HG03565 (cell line): Measurements from ENCODE around the gene IL11.
"Not testable (repeated sequence)": the region's sequence is repeated elsewhere in the genome, so short reads cannot be mapped to it uniquely, and the experiment has no call there.

Experiments used
- ATAC-seq: cut with Tn5 transposase; IDR thresholded peaks from one replicate; pipeline ENCODE4 v1.9.1; 2021; ENCODE audit warnings: mild to moderate bottlenecking, moderate library complexity; ENCODE audit not compliant: unreplicated experiment

The IL11 gene

DNA sequence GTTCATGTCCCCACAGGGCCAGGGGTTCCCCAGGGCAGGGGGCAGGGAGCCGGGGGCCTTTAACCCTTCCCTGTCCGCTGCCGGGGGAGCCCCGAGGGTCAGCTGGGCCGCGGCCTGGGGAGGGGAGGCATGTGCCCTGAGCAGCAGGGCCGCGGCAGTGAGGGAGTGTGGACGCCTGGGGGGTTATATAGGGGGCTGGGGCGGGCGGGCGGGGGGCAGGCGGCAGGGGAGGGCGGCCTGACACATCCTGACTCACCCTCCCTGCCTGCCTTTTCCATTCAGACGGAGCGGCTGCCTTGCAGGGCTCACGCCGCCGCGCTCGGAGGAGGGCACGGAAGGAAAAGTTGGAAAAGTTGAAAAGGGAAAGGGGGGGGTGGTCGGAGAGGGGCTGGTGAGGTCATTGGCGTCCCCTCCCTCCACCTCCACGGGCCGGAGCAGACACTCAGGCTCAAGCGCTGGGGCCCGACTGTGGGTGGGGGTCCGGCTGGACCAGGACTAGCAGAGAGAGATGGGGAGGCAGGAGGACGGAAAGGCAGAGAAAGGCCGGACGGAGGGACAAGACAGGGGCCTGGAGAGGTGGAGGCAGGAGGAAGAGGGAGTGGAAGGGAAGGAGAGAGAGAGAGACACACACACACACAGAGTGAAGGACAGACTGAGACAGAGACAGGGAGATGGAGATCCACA lies at the start of gene IL11:
IL11 (minus strand) TSS at position 159 of the 684 bp plus-strand sequence; CDS start at position 6, 153 bp downstream.
- no peak for ATAC-seq

DNA sequence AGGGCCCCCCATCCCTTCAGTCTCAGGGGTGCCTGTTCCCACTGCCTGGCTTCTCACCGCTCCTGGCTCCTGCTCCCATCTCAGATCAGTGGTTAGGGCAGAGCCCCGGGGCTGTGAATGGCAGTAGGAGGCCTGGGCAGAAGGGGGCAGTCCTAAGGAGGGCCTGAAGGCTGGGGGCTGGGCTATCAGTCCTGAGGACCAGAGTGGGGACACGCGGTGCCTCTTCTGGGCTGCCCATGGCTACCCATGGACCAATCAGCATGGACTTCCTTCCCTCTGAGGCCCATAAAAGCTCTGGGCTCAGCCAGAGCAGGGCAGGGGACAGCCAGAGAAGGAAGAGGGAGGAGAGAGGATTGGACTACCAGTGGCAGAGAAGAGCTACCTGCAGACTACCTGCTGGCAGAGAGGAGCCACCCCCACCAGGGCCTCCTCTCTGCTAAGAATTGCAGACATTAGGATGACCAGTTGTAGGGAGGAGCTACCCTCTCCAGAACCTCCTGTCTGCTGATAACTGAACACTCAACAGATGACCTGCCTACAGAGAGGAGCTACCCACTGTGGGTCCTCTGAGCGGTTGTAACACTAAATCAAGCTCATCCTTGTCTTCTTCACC lies 49.5 kb upstream of the IL11 start:
- ATAC-seq, result no peak

DNA sequence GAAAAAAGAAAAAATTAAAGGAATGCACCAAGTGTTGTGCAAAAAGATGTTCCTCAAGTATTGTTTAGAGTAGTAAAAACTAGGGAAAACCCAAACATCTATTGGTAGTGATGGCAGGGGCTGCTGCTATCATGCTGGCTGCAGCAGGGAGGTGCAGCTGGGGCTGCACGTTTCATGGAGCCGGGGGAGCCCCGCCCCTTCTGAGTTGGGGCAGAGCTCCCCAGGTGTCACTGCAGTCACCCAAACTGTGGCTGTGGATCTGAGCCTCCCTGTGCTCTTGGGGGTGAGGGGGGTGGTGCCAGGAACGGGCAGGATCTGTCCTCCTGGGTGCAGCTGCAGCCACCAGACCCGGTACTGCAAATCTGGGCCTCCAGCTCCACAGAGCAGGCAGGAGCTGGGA lies 48.8 kb upstream of the IL11 start:
- no peak for ATAC-seq

DNA sequence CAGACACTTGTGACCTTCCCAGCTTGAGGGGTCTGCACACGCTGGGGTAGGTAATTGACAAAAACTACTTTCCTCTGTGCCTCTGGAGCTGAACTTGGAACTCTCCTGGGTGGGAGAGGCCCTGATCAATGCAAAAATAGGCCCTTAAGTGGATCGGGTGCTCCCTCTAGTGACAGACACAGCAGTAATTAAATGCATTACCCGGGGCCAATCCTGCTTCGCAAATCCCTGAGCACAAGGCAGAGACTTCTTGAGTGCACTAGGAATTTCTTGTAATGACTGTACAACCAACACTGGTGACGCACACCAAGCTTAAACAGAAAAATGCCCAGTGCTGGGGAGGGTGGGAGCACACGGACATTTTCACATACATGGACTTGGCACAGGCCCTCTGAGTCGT lies 47.9 kb upstream of the IL11 start:
- ATAC-seq, result no peak

DNA sequence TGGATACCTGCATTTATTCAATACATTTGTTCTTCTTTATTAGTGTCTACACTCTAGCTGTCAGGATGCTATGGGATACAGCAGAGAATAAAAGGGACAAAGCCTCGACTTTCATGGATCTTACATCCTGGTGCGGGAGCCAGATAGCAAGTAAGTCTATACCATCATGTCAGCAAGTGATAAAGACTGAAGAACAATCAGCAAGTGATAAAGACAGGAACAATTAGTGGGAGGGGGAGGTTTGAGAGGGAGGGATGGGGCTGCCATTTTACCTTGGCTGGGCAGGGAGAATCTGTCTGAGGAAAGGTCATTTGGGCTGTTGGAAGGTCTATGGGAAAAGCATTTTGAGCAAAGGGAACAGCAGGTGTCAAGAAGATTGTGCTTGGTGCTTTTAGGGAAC lies 39.9 kb upstream of the IL11 start:
- no peak for ATAC-seq

DNA sequence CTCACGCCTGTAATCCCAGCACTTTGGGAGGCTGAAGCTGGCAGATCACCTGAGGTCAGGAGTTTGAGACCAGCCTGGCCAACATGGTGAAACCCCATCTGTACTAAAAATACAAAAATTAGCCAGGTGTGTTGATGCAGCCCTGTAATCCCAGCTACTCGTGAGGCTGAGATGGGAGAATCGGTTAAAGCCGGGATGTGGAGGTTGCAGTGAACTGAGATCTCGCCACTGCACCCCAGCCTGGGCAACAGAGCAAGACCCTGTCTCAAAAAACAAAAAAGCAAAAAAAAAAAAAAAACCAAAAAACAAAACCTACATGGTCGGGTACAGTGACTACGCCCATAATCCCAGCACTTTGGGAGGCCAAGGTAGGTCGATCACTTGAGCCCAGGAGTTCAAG lies 38.9 kb upstream of the IL11 start:
- ATAC-seq, result not testable (repeated sequence)

DNA sequence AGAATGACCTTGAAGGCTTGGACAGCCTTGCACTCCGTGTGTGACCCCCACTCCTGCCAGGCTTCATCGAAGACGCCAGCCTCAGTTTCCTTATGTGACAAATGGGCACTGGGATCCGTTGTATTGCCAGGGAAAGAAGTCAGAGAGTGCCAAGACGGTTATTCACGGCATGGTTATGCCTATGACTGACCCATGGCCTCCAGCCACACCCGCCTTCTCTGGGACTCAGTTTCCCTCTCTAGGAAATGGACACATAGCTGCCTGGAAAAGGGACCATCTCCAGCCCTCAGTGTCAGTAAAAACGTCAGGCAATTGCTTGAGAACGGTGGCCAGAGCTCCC lies 38.2 kb upstream of the IL11 start:
- ATAC-seq, result no peak

DNA sequence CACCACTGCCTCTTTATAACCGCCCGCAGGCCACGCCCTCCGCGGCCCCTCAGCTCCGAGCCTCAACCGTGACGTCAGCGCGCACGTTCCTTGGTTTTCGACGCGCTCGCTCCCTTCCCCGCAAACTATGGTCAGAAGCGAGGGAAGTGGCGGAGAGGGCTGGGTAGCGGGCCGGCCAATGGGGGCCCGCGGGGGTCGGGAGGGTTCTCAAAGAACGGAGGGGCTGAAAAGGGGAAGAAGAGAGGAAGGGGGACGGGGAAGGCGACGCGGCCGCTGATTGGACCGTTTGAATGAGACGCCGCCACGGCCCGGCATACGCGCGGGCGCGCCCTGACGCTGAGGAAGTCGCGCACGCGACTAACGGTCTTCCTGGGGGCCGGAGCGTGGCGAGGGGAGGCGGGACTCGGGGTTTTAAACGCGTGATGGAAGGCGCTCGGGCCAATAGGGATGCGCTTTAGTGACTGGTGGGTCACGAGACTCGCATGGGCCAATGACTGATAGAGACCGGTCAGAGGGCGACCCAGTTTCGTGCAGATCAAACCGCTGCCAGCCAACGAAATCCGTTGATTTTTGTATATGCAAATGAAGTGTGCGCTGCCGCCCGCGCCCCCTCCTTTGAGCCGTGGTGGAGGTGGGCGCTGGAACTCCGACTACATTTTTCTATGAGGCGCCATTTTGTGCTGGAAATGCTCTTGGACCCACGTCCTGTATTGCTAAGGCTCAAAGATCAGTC lies 37.7 kb upstream of the IL11 start:
- ATAC-seq, result peak; percentile 83

DNA sequence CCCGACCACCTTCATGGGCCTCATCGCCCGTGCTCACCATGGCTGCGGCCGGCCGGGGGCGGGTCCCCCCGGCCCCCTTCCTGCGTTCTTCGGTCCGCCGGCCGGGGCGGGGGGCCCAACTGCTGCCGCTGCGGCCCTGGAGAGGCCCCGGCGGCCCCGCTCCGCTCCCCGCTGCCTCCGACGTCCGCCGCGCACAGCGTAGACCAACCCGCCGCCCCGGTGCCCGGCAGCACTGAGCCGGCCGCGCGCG lies 37.2 kb upstream of the IL11 start, which contains the start of gene UBE2S:
UBE2S (minus strand) TSS at position 239 of the 250 bp plus-strand sequence; CDS start at position 40, 199 bp downstream.
- not testable (repeated sequence) for ATAC-seq

DNA sequence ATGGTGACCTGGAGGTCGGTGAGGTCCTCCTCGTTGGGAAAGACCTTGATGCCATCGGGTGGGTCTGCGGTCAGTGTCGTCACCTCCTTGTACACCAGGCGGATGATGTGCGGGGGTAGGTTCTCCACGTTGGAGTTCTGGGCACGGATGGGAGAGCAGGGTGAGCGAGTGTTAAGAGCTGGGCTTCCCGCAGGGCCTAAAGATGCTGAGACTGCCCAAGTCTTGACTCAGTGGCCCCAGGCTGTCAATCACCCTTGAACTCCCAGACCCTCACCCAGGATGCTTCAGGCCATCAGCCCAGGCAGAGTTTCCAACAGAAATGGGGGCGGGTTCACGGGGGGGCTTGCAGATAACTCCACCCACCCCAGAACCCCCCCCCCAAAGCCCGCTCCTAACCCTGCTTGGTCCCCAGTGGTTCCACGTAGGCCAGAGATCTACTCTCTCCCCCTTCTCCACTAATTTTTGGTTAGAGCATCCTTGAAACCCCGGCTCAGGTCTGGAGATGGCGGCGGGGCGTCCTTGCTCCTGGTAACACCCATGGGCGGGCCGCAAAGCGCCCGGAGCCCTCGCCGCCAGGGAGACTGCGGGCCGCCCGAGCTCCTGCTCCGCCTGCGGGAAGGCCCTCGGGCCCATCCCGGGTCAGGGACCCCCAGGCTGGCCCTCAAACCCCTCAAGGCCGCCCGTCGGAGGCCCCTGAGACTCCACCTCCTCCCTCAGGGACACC lies 36.7 kb upstream of the IL11 start:
- peak; percentile 15 for ATAC-seq

DNA sequence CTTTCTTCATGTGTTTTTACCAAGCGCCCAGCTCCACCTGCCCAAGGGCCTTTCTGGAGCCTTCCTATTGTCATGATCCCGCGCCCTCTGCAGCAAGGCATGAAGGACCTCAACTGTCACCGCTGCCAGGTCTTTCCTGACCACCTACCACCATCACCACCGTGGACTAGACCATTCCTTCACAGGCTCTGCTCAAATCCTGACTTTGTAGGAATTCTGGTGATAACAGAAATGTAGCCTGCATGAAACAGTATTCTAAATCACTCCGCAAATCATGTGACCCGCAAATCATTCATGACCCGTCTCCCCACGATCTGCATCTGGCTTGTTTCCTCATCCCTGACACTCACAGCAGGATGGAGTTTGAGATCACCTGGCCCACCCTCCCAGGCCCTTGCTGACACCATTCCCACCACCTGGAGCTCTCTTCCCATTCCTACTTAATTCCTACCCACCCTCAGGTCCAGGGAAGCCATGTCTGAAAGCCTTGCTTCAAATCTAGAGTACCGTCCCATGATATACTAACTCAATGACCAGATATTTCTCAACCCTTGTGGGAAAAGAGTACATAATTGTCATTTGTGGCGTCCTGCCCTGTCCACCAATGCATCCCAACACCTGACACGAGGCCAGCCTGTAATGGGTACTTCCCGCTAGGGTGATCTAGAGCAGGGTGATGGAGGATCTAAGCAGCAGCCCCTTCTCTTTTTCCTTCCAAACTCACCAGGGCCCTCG lies 36.0 kb upstream of the IL11 start:
- no peak for ATAC-seq

DNA sequence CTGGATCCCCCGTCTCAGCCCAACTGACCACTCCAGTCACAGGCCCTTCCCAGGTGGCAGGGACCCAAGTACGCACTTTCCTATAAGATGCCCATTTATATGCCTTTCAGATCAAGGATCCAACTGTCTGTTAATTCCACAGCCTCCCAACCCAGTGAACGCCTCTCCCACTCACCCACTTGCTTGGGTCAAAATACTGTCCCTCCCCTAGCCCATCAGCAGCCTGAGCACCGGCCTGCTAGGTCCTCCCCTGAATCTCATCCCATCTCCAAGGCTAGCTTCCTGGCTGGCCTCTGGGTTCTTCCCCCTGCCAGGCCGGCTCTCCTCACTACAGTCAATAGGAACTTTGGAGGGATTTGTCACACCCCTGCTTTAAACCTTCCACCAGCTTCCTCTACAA lies 35.4 kb upstream of the IL11 start:
- no peak for ATAC-seq

DNA sequence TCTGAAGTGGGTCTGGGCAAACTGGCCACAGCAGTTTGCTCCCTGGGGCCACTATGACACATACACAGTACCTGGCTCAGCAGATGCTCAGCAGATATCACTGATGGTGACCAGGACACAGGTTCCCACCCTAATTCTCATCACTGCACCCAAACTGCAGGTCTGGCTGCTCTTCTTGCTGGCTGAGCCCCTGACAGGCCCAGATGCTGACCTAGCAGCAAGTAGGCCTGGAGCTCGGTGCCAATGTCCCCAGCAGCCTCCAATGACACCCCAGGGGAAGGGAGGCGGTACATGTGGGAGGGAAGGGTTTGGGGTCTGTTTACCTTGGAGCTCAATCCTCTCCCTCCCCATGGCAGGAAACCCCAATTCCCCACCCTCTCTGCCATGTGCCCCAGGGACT lies 32.2 kb upstream of the IL11 start:
- ATAC-seq, result no peak

DNA sequence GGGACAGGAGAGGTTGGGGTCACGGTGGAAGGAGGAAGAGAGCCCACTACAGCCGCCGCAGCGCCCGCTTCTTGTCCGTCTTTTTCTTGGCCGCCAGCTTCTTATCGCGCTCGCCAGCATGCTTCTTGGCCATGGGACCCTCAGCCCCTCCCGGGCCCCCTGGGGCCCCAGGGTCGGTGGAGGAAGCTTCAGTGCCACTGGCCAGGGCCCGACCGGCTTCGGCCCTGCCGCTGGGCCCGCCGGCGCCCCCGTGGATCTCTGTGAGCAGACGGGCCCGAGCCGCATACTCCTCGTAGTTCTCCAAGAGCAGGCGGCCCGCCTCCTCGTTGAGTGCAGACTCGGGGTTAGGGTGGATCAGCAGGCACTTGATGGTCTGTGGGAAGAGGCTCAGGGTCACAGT lies 31.1 kb upstream of the IL11 start:
- ATAC-seq, result not testable (repeated sequence)

DNA sequence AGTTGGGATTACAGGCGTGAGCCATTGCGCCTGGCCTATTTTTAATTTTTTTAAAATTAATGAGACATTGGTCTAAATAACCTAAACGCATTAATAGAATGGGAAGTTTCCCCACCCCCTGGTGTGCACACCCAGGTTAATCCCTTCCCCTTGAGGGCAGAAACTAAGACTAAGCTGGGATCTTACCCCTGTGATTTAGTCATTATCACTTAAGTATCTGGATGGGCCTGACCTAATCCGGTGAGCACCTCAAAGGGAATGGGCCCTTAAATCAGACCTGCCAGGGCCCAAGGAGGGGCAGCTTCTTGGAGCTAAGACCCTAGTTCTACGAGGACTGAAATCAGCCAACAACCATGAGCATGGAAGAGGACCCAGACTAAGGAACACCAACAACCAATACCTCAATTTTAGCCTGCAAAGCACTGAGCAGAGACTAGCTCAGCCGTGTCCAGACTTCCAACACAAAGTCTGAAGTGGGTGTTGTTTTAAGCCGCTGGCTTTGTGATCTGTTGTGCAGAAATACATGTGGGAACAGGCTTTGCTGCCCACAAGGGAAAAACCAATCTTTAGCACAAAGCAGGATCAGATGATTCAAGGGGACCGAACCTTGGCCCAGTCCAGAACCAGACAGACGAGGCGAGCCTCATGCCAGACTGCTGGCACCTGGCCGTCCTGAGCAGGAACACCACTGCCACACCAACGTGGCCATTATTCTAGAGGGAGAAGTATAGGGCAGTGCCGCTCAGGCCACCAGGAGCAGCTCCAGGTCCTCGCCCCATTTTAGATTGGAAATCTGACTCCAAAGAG lies 30.2 kb upstream of the IL11 start:
- no peak for ATAC-seq

DNA sequence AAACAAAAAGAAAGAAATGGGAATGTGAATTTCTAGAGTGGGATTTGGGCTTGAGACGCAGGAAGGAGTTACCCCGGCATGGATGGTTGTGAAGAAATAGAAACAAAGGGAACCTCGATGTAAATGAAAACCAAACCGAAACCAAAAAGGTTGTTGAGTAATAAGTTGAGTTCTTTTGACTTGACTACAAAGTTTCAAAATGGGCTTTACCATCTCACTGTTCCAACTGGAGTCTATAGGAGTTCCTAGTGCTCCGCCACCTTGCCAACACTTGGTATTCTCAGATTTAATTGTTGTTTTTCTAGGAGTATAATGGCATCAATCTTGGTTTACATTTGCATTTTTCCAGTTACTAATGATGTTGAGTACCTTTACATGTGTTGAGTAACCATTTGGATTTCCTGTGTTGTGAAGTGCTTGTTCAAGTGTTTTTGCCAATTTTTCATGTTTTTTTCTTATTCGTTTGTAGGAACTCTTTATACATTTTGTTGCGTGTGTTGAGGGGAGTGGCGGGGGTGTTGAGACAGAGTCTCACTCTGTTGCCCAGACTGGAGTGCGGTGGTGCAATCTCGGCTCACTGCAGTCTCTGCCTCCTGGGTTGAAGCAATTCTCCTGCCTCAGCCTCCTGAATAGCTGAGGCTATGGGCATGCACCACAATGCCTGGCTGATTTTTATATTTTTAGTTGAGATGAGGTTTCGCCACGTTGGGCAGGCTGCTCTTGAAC lies 28.1 kb upstream of the IL11 start:
- ATAC-seq, result no peak

DNA sequence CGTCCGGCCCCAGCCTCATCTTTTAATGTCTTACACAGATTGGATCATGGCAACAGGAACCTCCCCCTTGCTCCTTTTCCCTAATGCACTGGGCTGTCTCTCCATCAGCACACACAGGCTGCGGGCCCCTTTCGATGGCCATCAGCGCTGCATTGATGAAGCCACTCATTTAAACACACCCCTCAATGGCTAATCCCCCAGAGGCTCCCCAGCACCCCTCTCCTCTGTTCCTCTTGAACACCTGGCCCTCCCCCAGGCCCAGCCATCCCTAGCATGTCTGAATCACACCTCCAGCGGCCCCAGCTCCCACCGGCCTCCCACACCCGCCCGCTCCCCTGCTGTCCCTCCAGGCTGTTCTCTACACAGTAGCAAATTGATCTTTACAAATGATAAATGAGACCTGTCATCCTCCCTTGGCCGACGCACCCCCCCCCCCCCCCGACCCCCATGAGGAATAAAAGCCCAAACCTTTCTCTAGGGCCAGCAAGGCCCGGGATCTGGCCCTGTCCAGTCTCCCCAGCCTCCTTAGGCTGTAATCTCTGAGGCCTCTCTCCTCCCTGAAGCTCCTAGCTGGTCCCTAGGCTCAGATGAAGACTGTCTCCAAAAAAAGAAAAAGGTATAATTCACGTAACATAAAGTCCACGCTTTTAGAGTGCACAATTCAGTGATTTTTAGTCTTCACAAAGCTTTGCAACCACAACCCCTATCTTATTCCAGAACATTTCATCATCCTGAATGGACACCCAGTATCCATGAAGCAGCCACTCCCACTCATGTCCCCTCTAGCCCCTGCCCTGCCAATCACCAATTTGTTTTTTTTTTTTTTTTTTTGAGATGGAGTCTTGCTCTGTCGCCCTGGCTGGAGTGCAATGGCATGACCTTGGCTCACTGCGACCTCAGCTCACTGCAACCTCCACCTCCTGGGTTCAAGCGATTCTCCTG lies 22.8 kb upstream of the IL11 start:
- ATAC-seq, result no peak
